ENCODE measurements around the gene CYP3A7. TPM values are rescaled to one million over a fixed set of nuclear protein-coding genes. Genes with fewer than 3 reads are reported as not detected.
"Not testable (repeated sequence)": the region's sequence is repeated elsewhere in the genome, so short reads cannot be mapped to it uniquely, and the experiment has no call there.

CYP3A7 gene
- total RNA-seq, 1 experiment from 2014 or later = not detected

DNA sequence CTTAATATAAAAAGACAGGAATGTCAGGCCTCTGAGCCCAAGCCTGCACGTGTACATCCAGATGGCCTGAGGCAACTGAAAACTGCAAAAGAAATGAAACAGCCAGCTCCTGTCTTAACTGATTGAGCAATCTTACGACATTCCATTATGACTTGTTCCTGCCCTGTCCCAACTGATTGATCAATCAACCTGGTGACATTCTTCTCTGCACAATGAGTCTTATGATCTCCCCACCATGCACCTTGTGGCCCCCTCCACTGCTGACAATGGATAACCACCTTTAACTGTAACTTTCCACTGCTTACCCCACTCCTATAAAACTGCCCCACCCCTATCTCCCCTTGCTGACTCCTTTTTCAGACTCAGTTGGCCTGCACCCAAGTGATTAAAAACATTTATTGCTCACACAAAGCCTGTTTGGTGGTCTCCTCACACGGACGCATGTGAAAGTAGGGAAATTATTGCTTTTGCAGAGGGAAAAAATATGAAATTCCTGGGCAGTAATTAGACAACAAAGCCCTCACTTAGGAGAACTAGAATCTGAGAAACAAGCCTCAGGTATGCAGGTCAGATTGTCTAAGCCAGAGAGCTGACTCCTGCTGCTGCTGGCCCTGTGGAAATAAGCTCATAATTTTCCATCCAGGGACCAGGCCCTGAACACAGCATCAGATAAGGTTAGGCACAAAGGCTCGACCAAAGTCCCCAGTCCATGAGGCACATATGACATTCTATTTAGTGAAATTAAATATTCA, 5.3 kb downstream of the CYP3A7 start:
- POLR2A ChIA-PET = no interaction called here
- Histone ChIP-seq H3K27me3 (ENCODE audit: control insufficient read depth, insufficient read depth, low read length) (peaks cover 3% of the 10 kb centered on the region; the same call in 1 of the 2 replicates), H3K4me3 (ENCODE audit: low read depth in 2 of 2, low read length in 2 of 2) (no peak overlapping the region), H3K27ac (ENCODE audit: low read length) (no peak overlapping the region), H3K4me1 (ENCODE audit: control insufficient read depth, insufficient read depth, low read length) (no peaks in the 10 kb centered on the region), H3K36me3 (ENCODE audit: control insufficient read depth, insufficient read depth, low read length) (no peaks in the 10 kb centered on the region), H3K9me3 (ENCODE audit: control insufficient read depth, insufficient read depth, low read depth, low read length) (no peaks in the 10 kb centered on the region)
- CTCF ChIA-PET = no interaction called here
- TF ChIP-seq SIN3A (IDR thresholded peaks at IDR 0.05; ENCODE audit: borderline replicate concordance, insufficient read depth, low read depth, low read length) (no peak), TCF7L2 (IDR thresholded peaks at IDR 0.05; ENCODE audit: low read depth, low read length) (no peak)
- TF ChIP-seq, protein P1, sequence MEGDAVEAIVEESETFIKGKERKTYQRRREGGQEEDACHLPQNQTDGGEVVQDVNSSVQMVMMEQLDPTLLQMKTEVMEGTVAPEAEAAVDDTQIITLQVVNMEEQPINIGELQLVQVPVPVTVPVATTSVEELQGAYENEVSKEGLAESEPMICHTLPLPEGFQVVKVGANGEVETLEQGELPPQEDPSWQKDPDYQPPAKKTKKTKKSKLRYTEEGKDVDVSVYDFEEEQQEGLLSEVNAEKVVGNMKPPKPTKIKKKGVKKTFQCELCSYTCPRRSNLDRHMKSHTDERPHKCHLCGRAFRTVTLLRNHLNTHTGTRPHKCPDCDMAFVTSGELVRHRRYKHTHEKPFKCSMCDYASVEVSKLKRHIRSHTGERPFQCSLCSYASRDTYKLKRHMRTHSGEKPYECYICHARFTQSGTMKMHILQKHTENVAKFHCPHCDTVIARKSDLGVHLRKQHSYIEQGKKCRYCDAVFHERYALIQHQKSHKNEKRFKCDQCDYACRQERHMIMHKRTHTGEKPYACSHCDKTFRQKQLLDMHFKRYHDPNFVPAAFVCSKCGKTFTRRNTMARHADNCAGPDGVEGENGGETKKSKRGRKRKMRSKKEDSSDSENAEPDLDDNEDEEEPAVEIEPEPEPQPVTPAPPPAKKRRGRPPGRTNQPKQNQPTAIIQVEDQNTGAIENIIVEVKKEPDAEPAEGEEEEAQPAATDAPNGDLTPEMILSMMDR (IDR thresholded peaks at IDR 0.05) = no peak
- no peak for DNase-seq (ENCODE audit: low read depth, low spot score)
- BruUV-seq (replicated peaks) = no TSS peak
- ATAC-seq = no peak
- in situ Hi-C loops (cut with HindIII; ENCODE audit: low pct_unique_long_range_greater_than_20kb, low sequenced_read_pairs) = no loop called here
- intact Hi-C loops (cut with micrococcal nuclease; ENCODE audit: unreplicated experiment) = no loop called here

DNA sequence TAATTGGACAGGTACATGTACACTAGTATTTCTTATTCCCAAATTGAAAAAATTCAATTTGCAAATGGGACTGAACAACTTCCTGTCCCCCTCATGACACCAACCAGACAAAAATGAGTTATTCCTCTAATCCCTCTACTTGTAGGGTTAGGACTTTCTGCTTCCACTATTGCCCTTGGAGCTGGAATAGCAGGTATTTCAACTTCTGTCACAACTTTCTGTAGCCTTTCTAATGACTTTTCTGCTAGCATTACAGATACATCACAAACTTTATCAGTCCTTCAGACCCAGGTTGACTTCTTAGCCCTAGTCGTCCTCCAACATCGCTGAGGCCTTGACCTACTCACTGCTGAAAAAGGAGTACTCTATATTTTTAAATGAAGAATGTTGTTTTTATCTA, 6.4 kb downstream of the CYP3A7 start:
- Histone ChIP-seq H3K27ac (ENCODE audit: low read length) (no peak overlapping the region), H3K27me3 (ENCODE audit: control insufficient read depth, insufficient read depth, low read length) (no peaks in the 10 kb centered on the region), H3K9me3 (ENCODE audit: control insufficient read depth, insufficient read depth, low read depth, low read length) (no peaks in the 10 kb centered on the region), H3K4me3 (ENCODE audit: low read depth in 2 of 2, low read length in 2 of 2) (no peak overlapping the region), H3K4me1 (ENCODE audit: control insufficient read depth, insufficient read depth, low read length) (no peaks in the 10 kb centered on the region), H3K36me3 (ENCODE audit: control insufficient read depth, insufficient read depth, low read length) (no peaks in the 10 kb centered on the region)
- ATAC-seq (no peak), DNase-seq (ENCODE audit: low read depth, low spot score) (no peak)
- CTCF ChIA-PET = no interaction called here
- TF ChIP-seq, protein P1 (IDR thresholded peaks at IDR 0.05) = no peak
- TF ChIP-seq POLR2AphosphoS5 (IDR thresholded peaks at IDR 0.05; ENCODE audit: low read depth, low read length) (no peak), TCF7L2 (IDR thresholded peaks at IDR 0.05; ENCODE audit: low read depth, low read length) (no peak)
- TF ChIP-seq, protein P2, sequence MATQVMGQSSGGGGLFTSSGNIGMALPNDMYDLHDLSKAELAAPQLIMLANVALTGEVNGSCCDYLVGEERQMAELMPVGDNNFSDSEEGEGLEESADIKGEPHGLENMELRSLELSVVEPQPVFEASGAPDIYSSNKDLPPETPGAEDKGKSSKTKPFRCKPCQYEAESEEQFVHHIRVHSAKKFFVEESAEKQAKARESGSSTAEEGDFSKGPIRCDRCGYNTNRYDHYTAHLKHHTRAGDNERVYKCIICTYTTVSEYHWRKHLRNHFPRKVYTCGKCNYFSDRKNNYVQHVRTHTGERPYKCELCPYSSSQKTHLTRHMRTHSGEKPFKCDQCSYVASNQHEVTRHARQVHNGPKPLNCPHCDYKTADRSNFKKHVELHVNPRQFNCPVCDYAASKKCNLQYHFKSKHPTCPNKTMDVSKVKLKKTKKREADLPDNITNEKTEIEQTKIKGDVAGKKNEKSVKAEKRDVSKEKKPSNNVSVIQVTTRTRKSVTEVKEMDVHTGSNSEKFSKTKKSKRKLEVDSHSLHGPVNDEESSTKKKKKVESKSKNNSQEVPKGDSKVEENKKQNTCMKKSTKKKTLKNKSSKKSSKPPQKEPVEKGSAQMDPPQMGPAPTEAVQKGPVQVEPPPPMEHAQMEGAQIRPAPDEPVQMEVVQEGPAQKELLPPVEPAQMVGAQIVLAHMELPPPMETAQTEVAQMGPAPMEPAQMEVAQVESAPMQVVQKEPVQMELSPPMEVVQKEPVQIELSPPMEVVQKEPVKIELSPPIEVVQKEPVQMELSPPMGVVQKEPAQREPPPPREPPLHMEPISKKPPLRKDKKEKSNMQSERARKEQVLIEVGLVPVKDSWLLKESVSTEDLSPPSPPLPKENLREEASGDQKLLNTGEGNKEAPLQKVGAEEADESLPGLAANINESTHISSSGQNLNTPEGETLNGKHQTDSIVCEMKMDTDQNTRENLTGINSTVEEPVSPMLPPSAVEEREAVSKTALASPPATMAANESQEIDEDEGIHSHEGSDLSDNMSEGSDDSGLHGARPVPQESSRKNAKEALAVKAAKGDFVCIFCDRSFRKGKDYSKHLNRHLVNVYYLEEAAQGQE (IDR thresholded peaks at IDR 0.05; ENCODE audit: insufficient read depth in 1 of 2, low read depth in 2 of 2, low read length in 1 of 2) = no peak
- intact Hi-C loops (cut with micrococcal nuclease; ENCODE audit: unreplicated experiment) = no loop called here
- no TSS peak for BruUV-seq (replicated peaks)
- POLR2A ChIA-PET = no interaction called here
- in situ Hi-C loops (cut with HindIII; ENCODE audit: low pct_unique_long_range_greater_than_20kb, low sequenced_read_pairs) = no loop called here

DNA sequence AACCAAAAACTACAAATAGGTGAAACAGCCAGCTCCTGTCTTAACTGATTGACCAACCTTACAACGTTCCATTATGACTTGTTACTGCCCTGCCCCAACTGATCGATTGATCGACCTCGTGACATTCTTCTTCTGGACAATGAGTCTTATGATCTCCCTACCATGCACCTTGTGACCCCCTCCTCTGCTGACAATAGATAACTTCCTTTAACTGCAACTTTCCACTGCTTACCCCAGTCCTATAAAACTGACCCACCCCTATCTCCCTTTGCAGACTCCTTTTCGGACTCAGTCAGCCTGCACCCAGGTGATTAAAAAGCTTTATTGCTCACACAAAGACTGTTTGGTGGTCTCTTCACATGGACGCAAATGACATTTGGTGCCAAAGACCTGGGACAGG, 11.8 kb downstream of the CYP3A7 start:
- H3K27me3 ChIP-seq (ENCODE audit: control insufficient read depth, insufficient read depth, low read length); POLR2A ChIA-PET; H3K4me1 ChIP-seq (ENCODE audit: control insufficient read depth, insufficient read depth, low read length); H3K36me3 ChIP-seq (ENCODE audit: control insufficient read depth, insufficient read depth, low read length); H3K4me3 ChIP-seq (ENCODE audit: low read depth in 2 of 2, low read length in 2 of 2); DNase-seq (ENCODE audit: low read depth, low spot score); ATAC-seq; CTCF ChIA-PET; BruUV-seq (replicated peaks); in situ Hi-C loops (cut with HindIII; ENCODE audit: low pct_unique_long_range_greater_than_20kb, low sequenced_read_pairs); H3K27ac ChIP-seq (ENCODE audit: low read length); H3K9me3 ChIP-seq (ENCODE audit: control insufficient read depth, insufficient read depth, low read depth, low read length); intact Hi-C loops (cut with micrococcal nuclease; ENCODE audit: unreplicated experiment): not testable (repeated sequence)

Data from Panc1 (cell line).